OCI-LY3 (cell line): ENCODE results near the gene VAV3.

Source experiments
- CTCF ChIP-seq: fragments of 200-600, 300-600 bp; sonication (generic); IDR thresholded peaks from 2 replicates; pipeline ENCODE4 v1.5.1; 2014; ENCODE audit warnings: antibody characterized with exemption, low read length, low read depth
- EZH2phosphoT487 ChIP-seq: fragments of 200-600 bp; shearing (Covaris generic); IDR thresholded peaks from 2 replicates; pipeline ENCODE4 v1.6.1; 2018; ENCODE audit warnings: antibody characterized with exemption, mixed run types, low read depth

GRCh38 chr1:107623431-107623830, 341.5 kb downstream of the VAV3 start:
- no peak for TF ChIP-seq CTCF
- no peak for TF ChIP-seq EZH2phosphoT487
